ENCODE measurements around the gene ATOH8. TPM values are rescaled to one million over a fixed set of nuclear protein-coding genes. Genes with fewer than 3 reads are reported as not detected.
A peak's percentile ranks its signal among the peaks of the same experiment; 100 is the strongest.

The ATOH8 gene
- polyA plus RNA-seq, 1 of the 3 experiments (the other 2 are of a cell fraction): 5.6 TPM

- Histone ChIP-seq H3F3A (replicated peaks; ENCODE audit: insufficient read depth) (no peaks in the 10 kb centered on the region), H3K79me2 (ENCODE audit: insufficient read depth) (no peaks in the 10 kb centered on the region), H3K9me3 (no peaks in the 10 kb centered on the region), H4K20me1 (ENCODE audit: insufficient read depth) (no peaks in the 10 kb centered on the region), H3K4me2 (peak overlapping the region; percentile 69), H3K36me3 (replicated peaks in 1 of 2; ENCODE audit: control insufficient read depth in 1 of 2, insufficient read depth in 2 of 2, low read length in 1 of 2) (no peaks in the 10 kb centered on the region), H3K9ac (no peak overlapping the region), H2AFZ (ENCODE audit: low read depth) (peak overlapping the region; percentile 68; the same call in 1 of the 2 replicates), H3K27ac (ENCODE audit: low read depth in 2 of 2, low read length in 1 of 2) (no peak overlapping the region), H3K9me2 (no peaks in the 10 kb centered on the region), H3K4me1 (ENCODE audit: control insufficient read depth in 1 of 2, insufficient read depth in 2 of 2, low read depth in 1 of 2, low read length in 1 of 2) (peaks cover 0 to 7% of the 10 kb centered on the region in 2 experiments; a peak in 1 of 4 replicates), H3K27me3 (ENCODE audit: insufficient read depth) (no peaks in the 10 kb centered on the region), H3K4me3 (ENCODE audit: low read depth in 2 of 2, low read length in 1 of 2) (peak overlapping the region; percentile 15 to 49; a peak in 2 of 4 replicates)
- peak; percentile 84 for DNase-seq
- POLR2A ChIA-PET: interaction anchor here (0.6 to 1.5 kb wide), 4 partner anchors 191 to 314 kb away, joined by 3 to 6 read pairs (median 4); partner anchors contain the start of genes POLR1A and PTCD3
- TF ChIP-seq RAD21 (IDR thresholded peaks at IDR 0.05; ENCODE audit: low read length) (peak; percentile 92), SIN3A (IDR thresholded peaks at IDR 0.05; ENCODE audit: borderline replicate concordance, low read depth, low read length) (no peak), FOSL2 (IDR thresholded peaks at IDR 0.05; ENCODE audit: borderline replicate concordance, low read depth) (no peak), ELF1 (IDR thresholded peaks at IDR 0.05) (no peak), SMC3 (IDR thresholded peaks at IDR 0.05; ENCODE audit: low read depth, low read length) (peak; percentile 94), MAX (IDR thresholded peaks at IDR 0.05; ENCODE audit: low read depth) (peak; percentile 47; the same call in 1 of the 2 replicates), CTCF (IDR thresholded peaks at IDR 0.05) (peak; percentile 87)
- CTCF ChIA-PET: interaction anchor here (0.6 to 14.5 kb wide), 91 partner anchors 8 to 522 kb away, joined by 3 to 223 read pairs (median 5); partner anchors contain the start of genes ATOH8 and ST3GAL5
- 26% methylated on average over 12 of the region's 20 CpGs for WGBS (ENCODE audit: low lambda C conversion rate)
These were observed 73.4 kb downstream of the ATOH8 start for GRCh38 chr2:85826990-85827878.

- no peak for DNase-seq
- WGBS (ENCODE audit: low lambda C conversion rate): 80% methylated on average over 18 of the region's 18 CpGs
- Histone ChIP-seq H3K9ac (no peak overlapping the region), H3K27me3 (ENCODE audit: insufficient read depth) (no peaks in the 10 kb centered on the region), H3F3A (replicated peaks; ENCODE audit: insufficient read depth) (no peaks in the 10 kb centered on the region), H3K4me1 (ENCODE audit: control insufficient read depth in 1 of 2, insufficient read depth in 2 of 2, low read depth in 1 of 2, low read length in 1 of 2) (peaks cover 0 to 7% of the 10 kb centered on the region in 2 experiments; a peak in 1 of 4 replicates), H4K20me1 (ENCODE audit: insufficient read depth) (no peaks in the 10 kb centered on the region), H3K79me2 (ENCODE audit: insufficient read depth) (no peaks in the 10 kb centered on the region), H3K36me3 (replicated peaks in 1 of 2; ENCODE audit: control insufficient read depth in 1 of 2, insufficient read depth in 2 of 2, low read length in 1 of 2) (no peaks in the 10 kb centered on the region), H3K27ac (ENCODE audit: low read depth in 2 of 2, low read length in 1 of 2) (no peak overlapping the region), H2AFZ (ENCODE audit: low read depth) (peak overlapping the region; percentile 68; the same call in 1 of the 2 replicates), H3K4me3 (ENCODE audit: low read depth in 2 of 2, low read length in 1 of 2) (no peak overlapping the region), H3K9me3 (no peaks in the 10 kb centered on the region), H3K4me2 (peak overlapping the region; percentile 69; the same call in 1 of the 2 replicates), H3K9me2 (no peaks in the 10 kb centered on the region)
- ChIA-PET POLR2A (interaction anchor here (0.6 to 1.5 kb wide), 4 partner anchors 190 to 313 kb away, joined by 3 to 6 read pairs (median 4); partner anchors contain the start of genes POLR1A and PTCD3), CTCF (interaction anchor here (0.6 to 14.5 kb wide), 86 partner anchors 8 to 521 kb away, joined by 3 to 223 read pairs (median 5); partner anchors contain the start of genes ATOH8 and ST3GAL5)
- TF ChIP-seq USF2 (IDR thresholded peaks at IDR 0.05; ENCODE audit: borderline replicate concordance, low read depth, low read length) (no peak), POLR2AphosphoS5 (IDR thresholded peaks at IDR 0.05; ENCODE audit: low read depth, low read length) (no peak), TAF1 (IDR thresholded peaks at IDR 0.05; ENCODE audit: borderline replicate concordance, low read depth, low read length) (no peak), FOXJ3 (CRISPR knock-in tag; IDR thresholded peaks at IDR 0.05) (no peak), MEF2A (IDR thresholded peaks at IDR 0.05; ENCODE audit: borderline replicate concordance, low read depth) (no peak), FOSL2 (IDR thresholded peaks at IDR 0.05; ENCODE audit: borderline replicate concordance, low read depth) (no peak), TEAD4 (IDR thresholded peaks at IDR 0.05; ENCODE audit: borderline replicate concordance, insufficient read depth) (no peak), NRF1 (IDR thresholded peaks at IDR 0.05; ENCODE audit: low read depth, low read length) (no peak), RXRA (IDR thresholded peaks at IDR 0.05; ENCODE audit: borderline replicate concordance, low read depth) (no peak), RCOR1 (IDR thresholded peaks at IDR 0.05; ENCODE audit: low read length) (no peak)
These were observed 74.2 kb downstream of the ATOH8 start for GRCh38 chr2:85827879-85828569.

Measured in SK-N-SH (cell line).